Activated CD4-positive, alpha-beta T cell treated with anti-CD3 and anti-CD28 coated beads, Interleukin-2, amount 50 U/mL, for 1 hour (primary cell): Measurements from ENCODE around the gene LCN9.
"Not testable (repeated sequence)": the region's sequence is repeated elsewhere in the genome, so short reads cannot be mapped to it uniquely, and the experiment has no call there.

Experiments used
- DNase-seq: peaks from one replicate; pipeline ENCODE4 v3.0.0-alpha.2; 2020

LCN9 gene

GRCh38 chr9:135662758-135663450, at the start of gene LCN9:
TSS of gene LCN9 (plus strand) at chr9:135663309. CDS start at chr9:135663322, 13 bp downstream.
- no peak for DNase-seq

GRCh38 chr9:135613946-135614805, 48.9 kb upstream of the LCN9 start:
- DNase-seq, result no peak

DNA sequence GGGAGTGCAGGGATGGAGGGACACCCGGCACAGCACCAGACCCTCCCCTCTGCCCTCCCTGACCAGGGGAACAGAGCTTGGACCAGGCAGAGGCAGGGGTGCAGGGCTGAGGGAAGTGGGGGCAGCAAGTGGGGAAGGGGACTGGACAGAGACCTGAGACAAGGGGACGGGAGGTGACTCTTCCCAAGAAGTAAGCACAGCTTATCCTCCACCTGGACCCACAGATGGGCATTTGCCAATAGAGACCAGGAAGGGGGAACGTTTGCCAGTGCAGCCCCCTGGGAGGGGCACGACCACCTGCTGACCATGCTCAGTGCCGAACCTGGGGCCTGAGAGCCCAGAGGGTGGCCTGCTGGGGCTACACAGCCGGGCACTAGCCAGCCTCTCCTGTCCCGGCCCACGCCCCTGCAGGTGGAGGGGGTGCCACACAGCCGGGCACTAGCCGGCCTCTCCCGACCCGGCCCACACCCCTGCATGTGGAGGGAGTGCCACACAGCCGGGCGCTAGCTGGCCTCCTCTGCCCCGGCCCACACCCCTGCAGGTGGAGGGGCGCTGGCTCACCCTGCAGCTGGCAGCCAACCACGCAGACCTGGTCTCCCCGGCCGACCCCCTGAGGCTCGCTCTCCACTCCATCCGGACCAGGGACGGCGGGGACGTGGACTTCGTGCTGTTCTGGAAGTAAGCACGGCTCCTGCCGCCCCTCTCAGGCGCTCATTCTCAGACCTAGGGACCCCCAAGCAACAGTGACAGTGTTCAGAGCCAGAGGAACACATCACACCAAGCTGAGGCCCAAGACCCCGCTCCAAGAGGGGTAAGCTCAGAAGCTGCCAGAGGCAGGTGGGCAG, 48.1 kb upstream of the LCN9 start:
- DNase-seq, result no peak

DNA sequence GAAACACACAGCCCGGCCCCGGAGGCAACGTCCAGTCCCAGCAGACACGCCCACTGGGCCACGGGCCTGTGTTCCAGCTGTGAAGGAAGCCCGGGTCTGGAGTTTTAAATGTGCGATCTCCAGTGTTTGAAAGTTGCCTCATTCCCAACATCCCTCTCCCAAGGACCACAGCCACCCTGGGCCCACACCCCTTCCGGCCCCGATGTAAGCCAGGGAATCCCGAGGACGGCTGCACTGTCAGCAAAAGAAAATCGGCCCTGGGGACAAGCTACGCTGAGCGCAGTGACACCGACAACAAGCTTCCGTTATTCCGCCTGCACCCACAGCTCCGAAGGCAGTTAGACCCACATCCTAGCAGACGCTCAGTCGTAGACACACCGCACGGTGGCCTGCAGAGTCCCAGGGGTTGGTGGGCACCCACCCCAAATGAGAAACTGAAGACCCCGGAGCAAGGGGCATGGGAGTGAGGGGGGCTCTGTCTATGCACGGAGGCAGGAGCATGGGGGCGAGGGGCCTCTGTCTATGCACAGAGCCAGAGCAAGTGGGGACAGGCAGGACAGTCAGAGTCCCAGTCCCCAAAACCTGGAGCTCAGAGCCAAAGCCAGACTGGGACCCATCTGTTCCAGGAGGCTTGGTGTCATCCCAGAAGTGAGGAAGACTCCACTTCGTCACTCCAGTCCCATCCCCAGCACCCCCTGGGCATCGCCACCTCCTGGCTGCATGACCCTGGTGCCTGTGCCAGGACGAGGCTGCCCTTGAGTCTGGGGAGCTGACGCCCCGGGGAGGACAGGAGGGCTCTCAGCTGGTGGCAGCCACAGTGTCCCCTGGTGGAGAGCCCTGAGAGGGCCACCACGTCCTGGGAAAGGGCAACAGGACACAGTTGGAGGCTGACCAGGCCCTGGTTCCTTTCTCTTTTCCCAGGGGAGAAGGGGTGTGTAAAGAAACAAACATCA, 47.2 kb upstream of the LCN9 start:
- DNase-seq, result no peak

DNA sequence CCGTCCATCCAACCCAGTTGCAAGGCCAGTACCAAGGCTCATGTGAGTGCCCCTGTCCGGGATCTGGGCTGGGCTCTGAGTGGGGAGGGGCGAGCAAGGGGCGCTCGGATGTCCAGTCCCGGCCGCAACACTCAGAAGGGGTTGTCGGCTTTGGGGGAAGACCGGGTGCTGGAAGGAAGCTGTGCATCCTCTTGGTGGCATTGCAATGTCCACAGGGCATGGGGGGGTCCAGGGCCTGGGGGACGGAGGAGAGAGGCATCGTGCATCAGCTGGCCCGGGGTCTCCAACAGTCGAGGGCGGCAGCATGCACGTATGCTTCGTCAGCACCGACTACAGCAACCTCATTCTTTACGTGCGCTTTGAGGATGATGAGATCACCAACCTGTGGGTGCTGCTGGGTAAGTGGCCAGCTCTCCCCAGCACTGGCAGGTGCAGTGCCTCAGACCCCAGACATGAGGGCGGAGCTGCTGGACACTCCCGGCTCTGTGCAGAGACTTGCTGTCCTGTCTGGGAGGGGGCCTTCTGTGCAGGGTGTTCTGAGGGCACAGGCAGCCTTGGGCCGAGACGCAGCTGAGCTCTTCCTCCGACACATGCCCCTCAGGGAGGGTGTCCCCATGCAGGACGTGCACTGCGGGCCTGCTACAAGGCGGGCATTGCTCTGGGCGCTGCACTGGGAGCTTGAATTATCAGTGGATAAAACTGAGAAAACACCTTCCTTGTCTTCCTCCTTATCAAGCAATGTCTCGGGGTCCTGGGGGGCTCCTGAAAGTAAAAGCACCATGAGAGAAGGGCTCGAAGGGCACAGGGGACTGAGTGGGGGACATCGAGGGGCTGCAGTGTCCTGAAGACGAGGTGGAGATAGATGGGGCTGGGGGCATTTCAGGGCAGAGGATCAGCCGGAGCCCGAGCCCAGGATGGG, 46.2 kb upstream of the LCN9 start:
- DNase-seq, result no peak

GRCh38 chr9:135617538-135617900, 45.6 kb upstream of the LCN9 start:
- DNase-seq, result no peak

GRCh38 chr9:135617991-135618411, 45.1 kb upstream of the LCN9 start:
- no peak for DNase-seq

DNA sequence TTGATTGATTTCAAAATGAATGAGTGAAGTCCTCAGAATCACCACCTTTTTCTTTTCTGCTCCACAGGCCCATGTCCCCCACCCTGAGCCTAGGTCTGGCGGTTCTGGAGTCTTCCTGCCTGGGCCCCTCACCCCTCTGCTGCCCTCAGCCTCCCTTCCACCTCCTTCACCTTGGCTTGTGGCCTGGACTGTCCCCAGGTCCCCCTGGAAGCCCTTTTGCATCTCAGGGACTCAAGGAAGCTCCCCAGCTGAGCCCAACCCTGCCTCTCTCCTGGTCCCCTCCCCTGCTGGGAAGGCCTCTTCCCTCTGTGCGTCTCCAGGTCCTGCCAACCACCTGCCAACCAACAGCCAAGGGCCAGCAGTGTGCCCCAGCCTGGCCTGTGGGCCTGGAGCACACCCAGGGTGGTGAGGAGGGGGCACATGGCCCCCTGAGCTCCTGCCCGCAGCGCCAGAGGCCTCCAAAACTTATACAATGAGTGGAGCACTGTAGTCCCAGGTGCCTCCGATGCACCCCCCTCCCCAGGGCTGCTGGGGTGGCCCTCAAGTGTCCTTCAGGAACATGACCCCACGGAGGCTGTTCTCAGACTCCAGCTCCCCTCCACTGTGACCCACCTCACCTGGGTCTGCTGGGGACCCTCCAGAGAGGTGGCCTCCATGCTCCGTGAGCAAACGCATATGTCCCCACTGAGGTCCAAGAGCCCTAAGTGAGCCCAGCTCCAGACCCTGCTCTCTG, 44.1 kb upstream of the LCN9 start:
- DNase-seq, result no peak

DNA sequence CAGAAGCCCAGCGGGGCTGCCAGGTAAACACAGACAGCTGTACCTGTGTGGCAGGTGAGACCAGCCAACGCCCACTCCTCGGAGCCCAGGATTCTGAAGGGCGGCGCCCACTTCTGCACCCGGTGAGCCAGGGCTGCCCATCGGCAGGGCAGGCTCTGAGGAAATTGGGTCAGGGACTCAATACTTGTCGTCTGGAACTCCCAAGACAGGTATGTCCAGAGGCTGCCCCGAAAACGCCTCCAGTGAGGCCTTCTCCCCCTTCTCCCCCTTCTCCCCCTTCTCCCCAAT, 43.6 kb upstream of the LCN9 start:
- no peak for DNase-seq

DNA sequence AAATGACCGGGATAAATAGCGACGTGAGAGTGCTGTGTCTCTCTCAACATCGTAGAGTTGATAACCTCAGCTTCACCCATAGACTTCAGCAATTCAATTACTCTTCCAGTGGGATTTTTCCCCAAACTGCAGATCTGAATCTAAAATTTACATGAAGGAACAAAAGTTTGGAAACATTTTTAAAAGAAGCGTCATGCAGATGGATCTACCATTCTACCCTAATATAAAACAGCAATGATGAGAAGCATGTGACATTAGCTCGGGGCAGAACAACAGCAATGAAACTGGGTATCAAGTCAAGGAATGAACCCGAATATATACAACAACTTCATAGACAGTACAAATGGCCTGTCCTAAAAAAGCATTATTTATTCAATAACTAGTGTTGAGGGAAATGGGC, 42.6 kb upstream of the LCN9 start:
- DNase-seq, result no peak

DNA sequence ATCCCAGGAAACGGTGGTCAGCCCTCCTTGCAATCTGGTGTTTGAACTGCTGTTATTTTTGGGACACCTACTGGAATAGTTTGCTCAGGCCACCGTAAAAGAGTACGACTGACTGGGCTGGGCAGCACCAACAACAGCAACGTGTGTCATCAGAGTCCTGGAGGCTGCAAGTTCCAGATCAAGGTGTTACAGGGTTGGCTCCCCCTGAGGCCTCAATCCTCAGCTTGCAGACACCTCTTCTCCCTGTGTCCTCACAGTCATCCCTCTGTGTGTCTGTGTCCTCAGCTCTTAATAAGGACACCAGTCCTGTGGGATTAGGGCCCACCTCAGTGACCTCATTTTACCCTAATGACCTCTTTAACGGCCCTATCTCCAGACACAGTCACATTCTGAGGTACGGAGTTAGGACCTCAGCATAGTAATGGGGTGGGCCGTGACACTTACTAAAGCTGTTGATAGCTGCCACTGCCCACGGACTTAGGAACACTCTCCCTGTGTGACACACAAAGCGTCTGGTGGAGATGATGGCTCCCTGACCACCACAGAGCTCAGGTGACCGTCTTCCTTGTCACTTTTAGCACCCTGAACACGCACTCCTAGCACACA, 40.6 kb upstream of the LCN9 start:
- DNase-seq, result no peak

DNA sequence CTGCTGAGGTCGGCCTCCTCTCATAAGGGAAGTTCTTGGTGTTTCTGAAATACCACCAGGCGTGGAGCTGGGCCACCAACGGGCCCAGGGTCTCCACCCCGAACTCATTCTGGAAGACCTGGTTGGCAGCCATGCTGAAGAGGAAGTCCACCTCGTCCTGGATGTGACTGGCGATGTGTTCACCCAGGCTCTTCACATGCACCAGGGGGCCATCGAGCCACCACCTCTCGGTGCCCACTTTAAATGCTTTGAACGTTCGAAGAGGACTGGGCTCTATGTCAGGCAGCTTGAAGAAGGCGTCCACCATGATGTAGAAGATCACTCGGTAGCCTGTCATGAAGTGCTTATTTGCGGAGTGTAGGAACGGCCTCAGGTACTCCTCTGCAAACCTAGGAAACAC, 38.8 kb upstream of the LCN9 start:
- no peak for DNase-seq

- DNase-seq, result no peak
Measured at GRCh38 chr9:135632841-135633240, 30.3 kb upstream of the LCN9 start.

DNA sequence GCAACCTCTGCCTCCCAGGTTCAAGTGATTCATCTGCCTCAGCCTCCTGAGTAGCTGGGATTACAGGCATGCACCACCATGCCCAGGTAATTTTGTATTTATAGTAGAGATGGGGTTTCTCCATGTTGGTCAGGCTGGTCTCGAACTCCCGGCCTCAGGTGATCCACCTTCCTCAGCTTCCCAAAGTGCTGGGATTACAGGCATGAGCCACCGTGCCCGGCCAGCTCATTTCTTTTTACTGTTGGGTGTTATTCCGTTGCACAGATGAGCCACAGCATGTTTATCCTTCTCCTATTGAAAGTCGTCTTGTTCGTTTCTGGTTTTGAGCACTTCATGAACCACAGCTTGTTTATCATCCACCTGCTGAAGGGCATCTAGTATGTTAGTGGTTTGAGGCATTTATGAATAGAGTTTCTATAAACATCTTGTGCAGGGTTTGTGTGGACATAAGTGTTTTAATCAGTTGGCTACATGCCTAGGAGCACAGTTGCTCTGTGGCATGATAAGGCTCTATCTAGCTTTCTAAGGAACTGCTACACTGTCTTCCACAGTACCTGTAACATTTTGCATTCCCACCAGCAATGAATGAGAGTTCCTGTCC, 26.1 kb upstream of the LCN9 start:
- DNase-seq, result not testable (repeated sequence)

DNA sequence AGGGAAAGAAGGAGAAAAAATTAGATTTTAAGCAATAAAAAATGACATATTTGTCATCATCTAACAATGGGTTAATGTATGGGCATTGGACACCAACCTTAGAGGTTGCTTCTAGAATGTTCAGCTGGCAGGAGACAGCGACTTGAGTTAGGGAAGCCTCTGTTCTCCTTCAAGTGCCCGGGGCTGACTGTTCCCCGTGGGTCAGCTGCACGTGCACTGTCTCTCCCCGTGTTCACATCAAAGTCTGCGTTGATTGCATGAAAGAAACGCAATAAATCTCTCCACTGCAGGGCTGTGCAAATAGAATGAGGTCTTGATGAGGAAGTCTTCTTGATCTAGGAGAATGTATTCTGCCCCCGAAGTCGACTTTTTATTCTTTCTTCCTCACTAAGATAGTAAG, 23.9 kb upstream of the LCN9 start, which contains the start of gene GLT6D1:
Gene GLT6D1, minus strand, starts transcription at position 345 of the 400 bp plus-strand sequence. CDS start 353 bp downstream, outside the sequence.
- no peak for DNase-seq

- DNase-seq, result no peak
Measured at GRCh38 chr9:135641047-135641446, 22.1 kb upstream of the LCN9 start.

GRCh38 chr9:135641745-135642144, 21.4 kb upstream of the LCN9 start:
- no peak for DNase-seq

DNA sequence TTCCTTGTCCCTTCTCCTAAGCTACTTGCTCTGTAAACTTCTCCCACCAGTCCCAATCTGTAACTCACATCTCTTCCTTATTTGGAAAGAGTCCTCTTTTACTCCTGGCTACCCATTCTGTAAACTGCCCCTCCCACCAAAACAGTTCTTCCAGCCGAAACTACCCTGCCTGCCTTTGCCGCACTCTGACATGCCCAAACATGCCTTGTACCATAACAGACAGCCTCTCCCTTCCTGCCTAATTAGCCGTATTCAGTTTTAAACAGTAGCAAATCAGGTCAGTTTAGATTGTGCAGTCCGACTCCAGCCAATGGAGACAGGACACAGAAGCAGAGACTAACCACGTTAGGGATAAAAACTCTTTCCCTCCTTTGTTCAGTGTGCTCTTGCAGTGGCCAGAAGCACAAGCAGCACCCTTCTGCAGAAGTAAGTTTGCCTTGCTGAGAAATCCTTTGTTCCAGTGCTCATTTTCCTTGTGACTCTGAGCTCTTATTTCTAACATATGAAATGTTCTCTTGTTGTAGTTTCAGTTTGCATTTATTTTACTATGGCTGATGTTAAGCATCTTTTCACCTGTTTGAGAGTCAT, 18.4 kb upstream of the LCN9 start:
- DNase-seq, result no peak

GRCh38 chr9:135647884-135648283, 15.2 kb upstream of the LCN9 start:
- no peak for DNase-seq
